Fibroblast of lung (primary cell): ENCODE results near the gene ANXA2. TPM values are rescaled to one million over a fixed set of nuclear protein-coding genes. Genes with fewer than 3 reads are reported as not detected.
A peak's percentile ranks its signal among the peaks of the same experiment; 100 is the strongest.

Source experiments
- DNase-seq, 2 donors: peaks; one replicate each; pipeline versions ENCODE4 v3.0.0 to v3.0.0-alpha.2; 2010; ENCODE audit warnings: low read depth in 2 of 2
- H2AFZ ChIP-seq: 2 replicates; pipeline ENCODE4 v1.5.1; 2012; ENCODE audit warnings: low read length, control low read depth, inconsistent platforms
- H3K27ac ChIP-seq: 2 replicates; pipeline ENCODE4 v1.5.1; 2011; ENCODE audit warnings: low read length, control low read depth; ENCODE audit not compliant: insufficient read depth
- H3K27me3 ChIP-seq: 2 replicates; pipeline ENCODE4 v1.5.1; 2011; ENCODE audit warnings: mild to moderate bottlenecking, low read length; ENCODE audit not compliant: control insufficient read depth, insufficient read depth
- H3K36me3 ChIP-seq: 2 replicates; pipeline ENCODE4 v1.5.1; 2011; ENCODE audit warnings: low read length; ENCODE audit not compliant: control insufficient read depth, insufficient read depth
- H3K4me1 ChIP-seq: 2 replicates; pipeline ENCODE4 v1.5.1; 2011; ENCODE audit warnings: low read length; ENCODE audit not compliant: control insufficient read depth, insufficient read depth; ENCODE audit errors: extremely low read depth
- H3K4me2 ChIP-seq: 2 replicates; pipeline ENCODE4 v1.5.1; 2011; ENCODE audit warnings: low read length, control low read depth; ENCODE audit not compliant: insufficient read depth; ENCODE audit errors: extremely low read depth
- H3K4me3 ChIP-seq, 4 experiments: fragments of 200-600 bp in 1 of 4; sonication (generic) in 1 of 4; replicated peaks in 1 of 4; 2 replicates each; pipeline ENCODE4 v1.5.1; 2011 to 2016; ENCODE audit warnings: low read length in 4 of 4, low read depth in 3 of 4, mild to moderate bottlenecking in 3 of 4, control low read depth in 2 of 4, inconsistent platforms in 1 of 4, mixed read lengths in 1 of 4; ENCODE audit not compliant: insufficient read depth in 1 of 4; ENCODE audit errors: control extremely low read depth in 1 of 4
- H3K79me2 ChIP-seq: 2 replicates; pipeline ENCODE4 v1.5.1; 2012; ENCODE audit warnings: mild to moderate bottlenecking, low read length, inconsistent platforms; ENCODE audit not compliant: control insufficient read depth, insufficient read depth
- H3K9ac ChIP-seq: 2 replicates; pipeline ENCODE4 v1.5.1; 2011; ENCODE audit warnings: mild to moderate bottlenecking, low read length, control low read depth; ENCODE audit not compliant: insufficient read depth
- H3K9me3 ChIP-seq: 2 replicates; pipeline ENCODE4 v1.5.1; 2012; ENCODE audit warnings: low read depth, low read length; ENCODE audit not compliant: control insufficient read depth, insufficient read depth
- H4K20me1 ChIP-seq: 2 replicates; pipeline ENCODE4 v1.5.1; 2011; ENCODE audit warnings: low read length; ENCODE audit not compliant: control insufficient read depth, insufficient read depth; ENCODE audit errors: extremely low read depth
- EZH2 ChIP-seq: IDR thresholded peaks from 2 replicates; pipeline ENCODE4 v1.5.1; 2012; ENCODE audit warnings: low read length, control low read depth, mild to moderate bottlenecking; ENCODE audit errors: missing control alignments
- polyA plus RNA-seq, 2 donors: library from polyadenylated mRNA; depleted of rRNA in 1 of 2; stranded (reverse) in 1 of 2; unstranded in 1 of 2; fragments of >200 nt; gene quantifications; 2 replicates each; pipeline ENCODE4 v1.2.1, GENCODE V29; 2011 to 2012; ENCODE audit warnings: missing spikeins in 1 of 2
- total RNA-seq: library from RNA; depleted of rRNA; stranded (reverse); fragments of >200 nt; gene quantifications from 2 replicates; pipeline ENCODE4 v1.2.1, GENCODE V29; 2014
- TF ChIP-seq, protein P1 (sequence below), 2 donors: IDR thresholded peaks in 1 of 2; conservative IDR thresholded peaks in 1 of 2; 1 replicate in 1 of 2; 2 replicates in 1 of 2; pipeline ENCODE4 v1.5.1; 2011 to 2012; ENCODE audit warnings: low read length in 2 of 2, control low read depth in 1 of 2, inconsistent platforms in 1 of 2, low read depth in 1 of 2, mild to moderate bottlenecking in 1 of 2

The ANXA2 gene
- total and polyA plus RNA-seq, 2 donors (not counting 1 experiment from before 2014, with no cell fraction given), result 2,754 to 4,872 TPM

DNA sequence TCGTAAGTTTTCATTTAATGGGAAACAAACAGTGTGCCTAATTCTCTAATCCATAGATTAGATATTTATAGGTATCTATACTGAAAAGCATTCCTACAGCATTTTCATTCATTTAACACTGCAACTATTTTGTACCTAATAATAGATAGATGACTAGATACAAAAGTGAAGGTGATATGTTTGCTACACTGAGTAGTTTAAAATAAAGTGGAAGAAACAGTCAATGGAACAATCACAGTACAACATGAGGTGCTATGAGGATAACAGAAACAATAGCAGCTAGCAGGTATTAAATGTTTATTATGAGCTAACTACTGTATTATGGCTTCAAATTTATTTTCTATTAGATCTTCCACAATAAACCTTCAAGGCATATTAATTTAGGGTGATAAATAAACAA, 31.1 kb upstream of the ANXA2 start:
- H3K4me1 ChIP-seq, result no peaks in the 10 kb centered on the region
- no peak for TF ChIP-seq EZH2
- TF ChIP-seq, protein P1, sequence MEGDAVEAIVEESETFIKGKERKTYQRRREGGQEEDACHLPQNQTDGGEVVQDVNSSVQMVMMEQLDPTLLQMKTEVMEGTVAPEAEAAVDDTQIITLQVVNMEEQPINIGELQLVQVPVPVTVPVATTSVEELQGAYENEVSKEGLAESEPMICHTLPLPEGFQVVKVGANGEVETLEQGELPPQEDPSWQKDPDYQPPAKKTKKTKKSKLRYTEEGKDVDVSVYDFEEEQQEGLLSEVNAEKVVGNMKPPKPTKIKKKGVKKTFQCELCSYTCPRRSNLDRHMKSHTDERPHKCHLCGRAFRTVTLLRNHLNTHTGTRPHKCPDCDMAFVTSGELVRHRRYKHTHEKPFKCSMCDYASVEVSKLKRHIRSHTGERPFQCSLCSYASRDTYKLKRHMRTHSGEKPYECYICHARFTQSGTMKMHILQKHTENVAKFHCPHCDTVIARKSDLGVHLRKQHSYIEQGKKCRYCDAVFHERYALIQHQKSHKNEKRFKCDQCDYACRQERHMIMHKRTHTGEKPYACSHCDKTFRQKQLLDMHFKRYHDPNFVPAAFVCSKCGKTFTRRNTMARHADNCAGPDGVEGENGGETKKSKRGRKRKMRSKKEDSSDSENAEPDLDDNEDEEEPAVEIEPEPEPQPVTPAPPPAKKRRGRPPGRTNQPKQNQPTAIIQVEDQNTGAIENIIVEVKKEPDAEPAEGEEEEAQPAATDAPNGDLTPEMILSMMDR (conservative IDR thresholded peaks at IDR 0.05 in 1 of 2, IDR thresholded peaks at IDR 0.05 in 1 of 2; ENCODE audit: low read depth in 1 of 2, low read length in 2 of 2), result no peak
- no peaks in the 10 kb centered on the region for H3K36me3 ChIP-seq
- H3K27me3 ChIP-seq, result no peaks in the 10 kb centered on the region
- no peaks in the 10 kb centered on the region for H3K9me3 ChIP-seq
- no peak overlapping the region for H3K27ac ChIP-seq
- no peak overlapping the region for H3K9ac ChIP-seq
- no peak overlapping the region for H3K4me2 ChIP-seq
- no peaks in the 10 kb centered on the region for H3K79me2 ChIP-seq
- H2AFZ ChIP-seq, result no peak overlapping the region
- no peak overlapping the region for H3K4me3 ChIP-seq
- no peak for DNase-seq
- H4K20me1 ChIP-seq, result no peaks in the 10 kb centered on the region

GRCh38 chr15:60426870-60427508, 29.2 kb upstream of the ANXA2 start:
- DNase-seq, result peak; percentile 81 to 84
- Histone ChIP-seq H3K4me1 (peaks cover 5% of the 10 kb centered on the region), H3K27ac (peak overlapping the region; percentile 11), H3K79me2 (no peaks in the 10 kb centered on the region), H4K20me1 (no peaks in the 10 kb centered on the region), H3K36me3 (no peaks in the 10 kb centered on the region), H3K9ac (no peak overlapping the region), H3K9me3 (no peaks in the 10 kb centered on the region), H3K4me2 (peak overlapping the region; percentile 49), H3K4me3 (no peak overlapping the region), H2AFZ (no peak overlapping the region), H3K27me3 (no peaks in the 10 kb centered on the region)
- no peak for TF ChIP-seq EZH2
- TF ChIP-seq, protein P1 (conservative IDR thresholded peaks at IDR 0.05 in 1 of 2, IDR thresholded peaks at IDR 0.05 in 1 of 2; ENCODE audit: low read depth in 1 of 2, low read length in 2 of 2), result no peak

DNA sequence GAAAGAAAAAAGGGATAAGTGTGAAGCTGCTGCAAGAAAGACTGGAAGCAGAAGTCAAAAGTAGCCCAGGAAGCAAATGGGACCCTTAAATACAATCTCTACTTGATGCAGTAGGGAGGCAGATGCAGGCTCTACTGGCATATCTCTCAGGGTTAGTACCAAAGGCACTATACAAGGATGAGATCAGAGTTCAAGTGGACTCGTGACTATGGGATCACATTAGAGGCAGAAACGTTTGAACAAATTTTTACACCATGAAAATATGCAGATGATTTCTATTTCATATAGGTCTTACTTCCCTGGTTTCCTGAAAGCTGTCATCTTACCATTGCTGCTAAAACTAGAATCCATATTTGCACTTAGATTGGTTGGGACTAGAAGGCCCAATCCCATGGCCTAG, 27.7 kb upstream of the ANXA2 start:
- Histone ChIP-seq H3K9ac (no peak overlapping the region), H3K4me2 (no peak overlapping the region), H3K27ac (no peak overlapping the region), H3K36me3 (no peaks in the 10 kb centered on the region), H2AFZ (no peak overlapping the region), H3K4me3 (no peak overlapping the region), H3K9me3 (no peaks in the 10 kb centered on the region), H4K20me1 (no peaks in the 10 kb centered on the region), H3K79me2 (no peaks in the 10 kb centered on the region), H3K4me1 (peaks cover 6% of the 10 kb centered on the region), H3K27me3 (no peaks in the 10 kb centered on the region)
- TF ChIP-seq, protein P1 (conservative IDR thresholded peaks at IDR 0.05 in 1 of 2, IDR thresholded peaks at IDR 0.05 in 1 of 2; ENCODE audit: low read depth in 1 of 2, low read length in 2 of 2), result no peak
- no peak for TF ChIP-seq EZH2
- DNase-seq, result no peak
